ENCODE results near the gene SENP3.

The SENP3 gene
- 8.9 to 35.7 (median 14.0) reads per million in 3 experiments for total RNA-seq

- peak; percentile 91 for DNase-seq
Measured at GRCh38 chr17:7561589-7562207, at the start of gene SENP3. SENP3 (plus strand) TSS chr17:7561919; CDS start chr17:7563077, 1,158 bp downstream.

- no peak for DNase-seq
Measured at GRCh38 chr17:7512105-7512504, 49.6 kb upstream of the SENP3 start.

- DNase-seq = no peak
Measured at GRCh38 chr17:7512824-7513540, 48.7 kb upstream of the SENP3 start.

- DNase-seq = no peak
Measured at GRCh38 chr17:7513850-7514419, 47.8 kb upstream of the SENP3 start.

- DNase-seq = no peak
Measured at GRCh38 chr17:7515911-7516610, 45.7 kb upstream of the SENP3 start.

GRCh38 chr17:7523033-7523432 lies 38.7 kb upstream of the SENP3 start:
- DNase-seq = peak; percentile 52

GRCh38 chr17:7528842-7529241 lies 32.9 kb upstream of the SENP3 start:
- no peak for DNase-seq

- DNase-seq = no peak
Measured at GRCh38 chr17:7530023-7530900, 31.5 kb upstream of the SENP3 start.

- no peak for DNase-seq
Measured at GRCh38 chr17:7538050-7538449, 23.7 kb upstream of the SENP3 start.

GRCh38 chr17:7538891-7539545 lies 22.7 kb upstream of the SENP3 start:
- no peak for DNase-seq

- no peak for DNase-seq
Measured at GRCh38 chr17:7541074-7541621, 20.6 kb upstream of the SENP3 start.

GRCh38 chr17:7544911-7545310 lies 16.8 kb upstream of the SENP3 start:
- no peak for DNase-seq

GRCh38 chr17:7548585-7549400 lies 12.9 kb upstream of the SENP3 start, which contains the start of gene TNFSF12:
TNFSF12 (plus strand) TSS chr17:7549058; CDS start chr17:7549154, 96 bp downstream.
- DNase-seq = peak; percentile 42

- DNase-seq = peak; percentile 42
Measured at GRCh38 chr17:7549401-7550055, 12.2 kb upstream of the SENP3 start.

GRCh38 chr17:7550344-7550743 lies 11.4 kb upstream of the SENP3 start:
- no peak for DNase-seq

- no peak for DNase-seq
Measured at GRCh38 chr17:7551396-7551795, 10.3 kb upstream of the SENP3 start.

- DNase-seq = peak; percentile 77
Measured at GRCh38 chr17:7552621-7553051, 9.1 kb upstream of the SENP3 start.

GRCh38 chr17:7553356-7553755 lies 8.4 kb upstream of the SENP3 start:
- DNase-seq = no peak

- DNase-seq = no peak
Measured at GRCh38 chr17:7555320-7555948, 6.3 kb upstream of the SENP3 start.

Data from central memory CD4-positive, alpha-beta T cell (primary cell).